ENCODE results near the gene SEZ6.

Gene SEZ6

GRCh38 chr17:28977659-28978355, 28.0 kb downstream of the SEZ6 start:
- Mint-ChIP-seq H3K36me3 (peaks cover 3% of the 10 kb centered on the region), H3K27ac (peak overlapping the region; percentile 51), H3K4me1 (peaks cover 23% of the 10 kb centered on the region), H3K4me3 (no peak overlapping the region), H3K9me3 (no peaks in the 10 kb centered on the region)
- DNase-seq (ENCODE audit: low spot score in 2 of 2) (no peak), ATAC-seq (no peak)

GRCh38 chr17:28975646-28976045, 30.2 kb downstream of the SEZ6 start:
- Mint-ChIP-seq H3K4me3 (no peak overlapping the region), H3K9me3 (no peaks in the 10 kb centered on the region), H3K36me3 (no peaks in the 10 kb centered on the region), H3K27ac (no peak overlapping the region), H3K4me1 (peaks cover 8% of the 10 kb centered on the region)
- no peak for ATAC-seq
- no peak for DNase-seq (ENCODE audit: low spot score in 2 of 2)

- DNase-seq (ENCODE audit: low spot score in 2 of 2) = no peak
- no peaks in the 10 kb centered on the region for H3K9me3 Mint-ChIP-seq
- peaks cover 8% of the 10 kb centered on the region for H3K4me1 Mint-ChIP-seq
- no peaks in the 10 kb centered on the region for H3K36me3 Mint-ChIP-seq
- no peak overlapping the region for H3K27ac Mint-ChIP-seq
- no peak overlapping the region for H3K4me3 Mint-ChIP-seq
- no peak for ATAC-seq
These were observed 30.8 kb downstream of the SEZ6 start for GRCh38 chr17:28975031-28975430.

GRCh38 chr17:28974451-28974850, 31.4 kb downstream of the SEZ6 start:
- DNase-seq (ENCODE audit: low spot score in 2 of 2) (no peak), ATAC-seq (no peak)
- H3K27ac Mint-ChIP-seq = peak overlapping the region; percentile 1
- H3K36me3 Mint-ChIP-seq = no peaks in the 10 kb centered on the region
- H3K4me1 Mint-ChIP-seq = peaks cover 8% of the 10 kb centered on the region
- no peaks in the 10 kb centered on the region for H3K9me3 Mint-ChIP-seq
- H3K4me3 Mint-ChIP-seq = no peak overlapping the region

GRCh38 chr17:28973425-28973824, 32.4 kb downstream of the SEZ6 start:
- ATAC-seq (no peak), DNase-seq (ENCODE audit: low spot score in 2 of 2) (no peak)
- H3K9me3 Mint-ChIP-seq = no peaks in the 10 kb centered on the region
- H3K4me1 Mint-ChIP-seq = peaks cover 6% of the 10 kb centered on the region
- no peaks in the 10 kb centered on the region for H3K36me3 Mint-ChIP-seq
- no peak overlapping the region for H3K4me3 Mint-ChIP-seq
- no peak overlapping the region for H3K27ac Mint-ChIP-seq

GRCh38 chr17:28972437-28972836, 33.4 kb downstream of the SEZ6 start:
- H3K36me3 Mint-ChIP-seq = no peaks in the 10 kb centered on the region
- H3K9me3 Mint-ChIP-seq = no peaks in the 10 kb centered on the region
- no peaks in the 10 kb centered on the region for H3K4me1 Mint-ChIP-seq
- H3K4me3 Mint-ChIP-seq = no peak overlapping the region
- ATAC-seq = no peak
- no peak overlapping the region for H3K27ac Mint-ChIP-seq
- no peak for DNase-seq (ENCODE audit: low spot score in 2 of 2)

- ATAC-seq (no peak), DNase-seq (ENCODE audit: low spot score in 2 of 2) (no peak)
- peak overlapping the region; percentile 2 for H3K27ac Mint-ChIP-seq
- no peak overlapping the region for H3K4me3 Mint-ChIP-seq
- no peaks in the 10 kb centered on the region for H3K9me3 Mint-ChIP-seq
- H3K36me3 Mint-ChIP-seq = no peaks in the 10 kb centered on the region
- H3K4me1 Mint-ChIP-seq = no peaks in the 10 kb centered on the region
These were observed 35.0 kb downstream of the SEZ6 start for GRCh38 chr17:28970879-28971278.

GRCh38 chr17:28969706-28970393, 36.0 kb downstream of the SEZ6 start:
- H3K9me3 Mint-ChIP-seq = no peaks in the 10 kb centered on the region
- H3K4me3 Mint-ChIP-seq = no peak overlapping the region
- DNase-seq (ENCODE audit: low spot score in 2 of 2) (no peak), ATAC-seq (no peak)
- no peaks in the 10 kb centered on the region for H3K4me1 Mint-ChIP-seq
- H3K27ac Mint-ChIP-seq = peak overlapping the region; percentile 2
- no peaks in the 10 kb centered on the region for H3K36me3 Mint-ChIP-seq

GRCh38 chr17:28968914-28969295, 36.9 kb downstream of the SEZ6 start:
- ATAC-seq (no peak), DNase-seq (ENCODE audit: low spot score in 2 of 2) (no peak)
- Mint-ChIP-seq H3K27ac (no peak overlapping the region), H3K4me1 (no peaks in the 10 kb centered on the region), H3K4me3 (no peak overlapping the region), H3K36me3 (no peaks in the 10 kb centered on the region), H3K9me3 (no peaks in the 10 kb centered on the region)

GRCh38 chr17:28968231-28968913, 37.5 kb downstream of the SEZ6 start:
- no peak for ATAC-seq
- Mint-ChIP-seq H3K4me3 (no peak overlapping the region), H3K36me3 (no peaks in the 10 kb centered on the region), H3K4me1 (no peaks in the 10 kb centered on the region), H3K9me3 (no peaks in the 10 kb centered on the region), H3K27ac (no peak overlapping the region)
- no peak for DNase-seq (ENCODE audit: low spot score in 2 of 2)

GRCh38 chr17:28967221-28968135, 38.4 kb downstream of the SEZ6 start:
- no peaks in the 10 kb centered on the region for H3K9me3 Mint-ChIP-seq
- no peaks in the 10 kb centered on the region for H3K36me3 Mint-ChIP-seq
- ATAC-seq (no peak), DNase-seq (ENCODE audit: low spot score in 2 of 2) (no peak)
- no peaks in the 10 kb centered on the region for H3K4me1 Mint-ChIP-seq
- H3K4me3 Mint-ChIP-seq = no peak overlapping the region
- H3K27ac Mint-ChIP-seq = no peak overlapping the region

- Mint-ChIP-seq H3K9me3 (no peaks in the 10 kb centered on the region), H3K4me1 (no peaks in the 10 kb centered on the region), H3K27ac (no peak overlapping the region), H3K36me3 (no peaks in the 10 kb centered on the region), H3K4me3 (no peak overlapping the region)
- no peak for DNase-seq (ENCODE audit: low spot score in 2 of 2)
- no peak for ATAC-seq
These were observed 42.0 kb downstream of the SEZ6 start for GRCh38 chr17:28963841-28964240.

GRCh38 chr17:28963055-28963611, 42.7 kb downstream of the SEZ6 start:
- Mint-ChIP-seq H3K9me3 (no peaks in the 10 kb centered on the region), H3K36me3 (no peaks in the 10 kb centered on the region), H3K4me1 (no peaks in the 10 kb centered on the region), H3K4me3 (no peak overlapping the region), H3K27ac (no peak overlapping the region)
- ATAC-seq (no peak), DNase-seq (ENCODE audit: low spot score in 2 of 2) (no peak)

- ATAC-seq (no peak), DNase-seq (ENCODE audit: low spot score in 2 of 2) (no peak)
- Mint-ChIP-seq H3K4me3 (no peak overlapping the region), H3K36me3 (no peaks in the 10 kb centered on the region), H3K9me3 (no peaks in the 10 kb centered on the region), H3K4me1 (no peaks in the 10 kb centered on the region), H3K27ac (no peak overlapping the region)
These were observed 44.4 kb downstream of the SEZ6 start for GRCh38 chr17:28961391-28961790.

All from stimulated activated effector memory CD8-positive, alpha-beta T cell treated with anti-CD3 and anti-CD28 coated beads, Interleukin-12 subunit alpha, Interleukin-12 subunit beta, amount 100 ng/mL, for 72 hours (primary cell).